Motor neuron (in vitro differentiated cells): ENCODE results near the gene OR13F1. TPM values are rescaled to one million over a fixed set of nuclear protein-coding genes. Genes with fewer than 3 reads are reported as not detected.
"Not testable (repeated sequence)": the region's sequence is repeated elsewhere in the genome, so short reads cannot be mapped to it uniquely, and the experiment has no call there.

Source experiments
- ATAC-seq, 8 experiments: fragments of 200-7000 bp; cut with Tn5 transposase; replicated peaks in 6 of 8; 2 replicates each; pipeline ENCODE4 v1.8.0; 2021; ENCODE audit warnings: mild to moderate bottlenecking in 8 of 8, moderate library complexity in 8 of 8
- H3K27ac ChIP-seq, 2 donors: fragments of 250-450 bp; sonication (Bioruptor Pico); 2 replicates each; pipeline ENCODE4 v1.9.0; 2021; ENCODE audit warnings: antibody characterized with exemption in 2 of 2, mild to moderate bottlenecking in 2 of 2, moderate library complexity in 1 of 2
- H3K4me1 ChIP-seq, 2 donors: fragments of 250-450 bp; sonication (Bioruptor Pico); replicated peaks in 1 of 2; 2 replicates each; pipeline ENCODE4 v1.6.1; 2021; ENCODE audit warnings: antibody characterized with exemption in 2 of 2, mild to moderate bottlenecking in 2 of 2, moderate library complexity in 1 of 2
- H3K4me3 ChIP-seq, 5 donors: fragments of 250-450 bp; sonication (Bioruptor Pico); 2 replicates each; pipeline ENCODE4 v1.9.0; 2021; ENCODE audit warnings: antibody characterized with exemption in 5 of 5, mild to moderate bottlenecking in 5 of 5, moderate library complexity in 4 of 5
- WGBS, 10 experiments: fragments of 450-650 bp; shearing (Covaris generic); methylation state at CpG; one replicate each; pipeline ENCODE4 v1.0.0; 2022; 5-methylcytosine and 5-hydroxymethylcytosine counted together
- in situ Hi-C, 9 experiments: fragments of 400-800 bp; cut with MboI; loops; one replicate each; pipeline ENCODE4 v1.15.0; 2021; ENCODE audit warnings: low sequenced_read_pairs in 9 of 9, low pct_unique_long_range_greater_than_20kb in 2 of 9; ENCODE audit not compliant: unreplicated experiment in 9 of 9
- total RNA-seq, 8 experiments: library from RNA; unstranded; fragments of 300-600 nt; gene quantifications; 2 replicates each; pipeline versions ENCODE4 v1.2.3 to v1.2.4, GENCODE V29; 2022

OR13F1 gene
- total RNA-seq: under 1 TPM in 2 of 8 experiments, not detected in 6; 0.36 to 0.43 TPM

GRCh38 chr9:104503963-104504362, at the start of gene OR13F1:
Gene OR13F1 (plus strand): TSS chr9:104504263. CDS start chr9:104504263, 0 bp downstream.
- Histone ChIP-seq H3K4me3 (no peak within 1 kb of the TSS), H3K4me1 (no peaks in the 10 kb centered on the region), H3K27ac (no peak within 1 kb of the TSS)
- ATAC-seq: no peak
- 23 to 100% (median 68%) methylated on average over 1 to 5 of the region's 5 CpGs; no CpG with 5 or more reads in 2 of the 10 experiments for WGBS, 10 experiments
- in situ Hi-C loops: no loop called here

GRCh38 chr9:104456831-104457230, 47.2 kb upstream of the OR13F1 start:
- 25 to 83% (median 67%) methylated on average over 1 of the region's 1 CpG; no CpG with 5 or more reads in 3 of the 10 experiments for WGBS, 10 experiments
- in situ Hi-C loops: no loop called here
- Histone ChIP-seq H3K27ac (no peak overlapping the region), H3K4me1 (no peaks in the 10 kb centered on the region), H3K4me3 (no peak overlapping the region)
- ATAC-seq: no peak

GRCh38 chr9:104463864-104464263, 40.2 kb upstream of the OR13F1 start:
- no peak overlapping the region for H3K4me3 ChIP-seq
- H3K4me1 ChIP-seq: no peaks in the 10 kb centered on the region
- no peak for ATAC-seq
- in situ Hi-C loops: no loop called here
- H3K27ac ChIP-seq: no peak overlapping the region

- Histone ChIP-seq H3K4me1 (no peaks in the 10 kb centered on the region), H3K27ac (no peak overlapping the region), H3K4me3 (no peak overlapping the region)
- no peak for ATAC-seq
- in situ Hi-C loops: no loop called here
Observed at GRCh38 chr9:104468261-104468660, 35.8 kb upstream of the OR13F1 start.

- in situ Hi-C loops: loop anchor here in 1 of 9 experiments (25.0 kb wide), 1 partner anchor 96 kb away; no protein-coding TSS in a partner anchor
- no peak overlapping the region for H3K27ac ChIP-seq
- no peaks in the 10 kb centered on the region for H3K4me1 ChIP-seq
- 0 to 97% (median 61%) methylated on average over 3 to 5 of the region's 5 CpGs for WGBS, 10 experiments
- ATAC-seq: peak in 1 of 8 experiments; percentile 29
- no peak overlapping the region for H3K4me3 ChIP-seq
Observed at GRCh38 chr9:104482921-104483570, 21.0 kb upstream of the OR13F1 start.

GRCh38 chr9:104485014-104485413, 19.0 kb upstream of the OR13F1 start:
- ATAC-seq: no peak
- Histone ChIP-seq H3K27ac (no peak overlapping the region), H3K4me3 (no peak overlapping the region), H3K4me1 (no peaks in the 10 kb centered on the region)
- WGBS, 10 experiments: 33 to 100% (median 83%) methylated on average over 1 to 2 of the region's 2 CpGs; no CpG with 5 or more reads in 3 of the 10 experiments
- in situ Hi-C loops: loop anchor here in 1 of 9 experiments (25.0 kb wide), 1 partner anchor 98 kb away; no protein-coding TSS in a partner anchor

- Histone ChIP-seq H3K4me3 (no peak overlapping the region), H3K27ac (no peak overlapping the region), H3K4me1 (no peaks in the 10 kb centered on the region)
- WGBS, 10 experiments: 0 to 72% (median 29%) methylated on average over 2 to 3 of the region's 3 CpGs; no CpG with 5 or more reads in 1 of the 10 experiments
- in situ Hi-C loops: loop anchor here in 1 of 9 experiments (25.0 kb wide), 1 partner anchor 108 kb away; no protein-coding TSS in a partner anchor
- peak in 2 of 8 experiments; percentile 16 to 44 for ATAC-seq
Observed at GRCh38 chr9:104494808-104495207, 9.3 kb upstream of the OR13F1 start.

- H3K4me1 ChIP-seq: no peaks in the 10 kb centered on the region
- in situ Hi-C loops: no loop called here
- no peak overlapping the region for H3K4me3 ChIP-seq
- ATAC-seq: no peak
- H3K27ac ChIP-seq: no peak overlapping the region
Observed at GRCh38 chr9:104503440-104503839, 623 bp upstream of the OR13F1 start.

- ATAC-seq: no peak
- Histone ChIP-seq H3K27ac (no peak overlapping the region), H3K4me1 (no peaks in the 10 kb centered on the region), H3K4me3 (no peak overlapping the region)
- in situ Hi-C loops: no loop called here
Observed at GRCh38 chr9:104506565-104506964, 2.5 kb downstream of the OR13F1 start.

- no peak overlapping the region for H3K27ac ChIP-seq
- 27 to 80% (median 66%) methylated on average over 2 to 5 of the region's 5 CpGs; no CpG with 5 or more reads in 1 of the 10 experiments for WGBS, 10 experiments
- H3K4me3 ChIP-seq: no peak overlapping the region
- H3K4me1 ChIP-seq: no peaks in the 10 kb centered on the region
- no peak for ATAC-seq
- in situ Hi-C loops: no loop called here
Observed at GRCh38 chr9:104514901-104515300, 10.8 kb downstream of the OR13F1 start.

GRCh38 chr9:104520241-104520640, 16.2 kb downstream of the OR13F1 start:
- in situ Hi-C loops, H3K27ac ChIP-seq, H3K4me3 ChIP-seq, ATAC-seq, H3K4me1 ChIP-seq: not testable (repeated sequence)
- WGBS, 10 experiments: 40 to 100% (median 83%) methylated on average over 1 to 7 of the region's 10 CpGs; no CpG with 5 or more reads in 6 of the 10 experiments

GRCh38 chr9:104527109-104527508, 23.0 kb downstream of the OR13F1 start, which contains the start of gene OR13C4:
Gene OR13C4 (minus strand): TSS chr9:104527209. CDS start chr9:104527209, 0 bp downstream.
- no peak within 1 kb of the TSS for H3K4me3 ChIP-seq
- in situ Hi-C loops: no loop called here
- ATAC-seq: no peak
- H3K27ac ChIP-seq: no peak within 1 kb of the TSS
- H3K4me1 ChIP-seq: no peaks in the 10 kb centered on the region

GRCh38 chr9:104536756-104537155, 32.7 kb downstream of the OR13F1 start, which contains the start of gene OR13C3:
Gene OR13C3 (minus strand): TSS chr9:104536856. CDS start chr9:104536723, 133 bp downstream.
- H3K27ac ChIP-seq: no peak within 1 kb of the TSS
- no peak within 1 kb of the TSS for H3K4me3 ChIP-seq
- no peaks in the 10 kb centered on the region for H3K4me1 ChIP-seq
- WGBS, 10 experiments: 0 to 100% (median 86%) methylated on average over 1 to 5 of the region's 5 CpGs; no CpG with 5 or more reads in 2 of the 10 experiments
- in situ Hi-C loops: no loop called here
- ATAC-seq: no peak

- in situ Hi-C loops: no loop called here
- 0 to 79% (median 30%) methylated on average over 1 of the region's 1 CpG; no CpG with 5 or more reads in 3 of the 10 experiments for WGBS, 10 experiments
Observed at GRCh38 chr9:104539275-104539674, 35.2 kb downstream of the OR13F1 start.

More at GRCh38 chr9:104539275-104539674, 35.2 kb downstream of the OR13F1 start:
- no peak for ATAC-seq
- no peak overlapping the region for H3K27ac ChIP-seq
- no peaks in the 10 kb centered on the region for H3K4me1 ChIP-seq
- H3K4me3 ChIP-seq: no peak overlapping the region
